ENCODE measurements around the gene ROCK2. TPM values are rescaled to one million over a fixed set of nuclear protein-coding genes. Genes with fewer than 3 reads are reported as not detected.

Gene ROCK2
- total RNA-seq, 4 donors from 2014 or later, result 90.0 to 119 (median 101) TPM

DNA sequence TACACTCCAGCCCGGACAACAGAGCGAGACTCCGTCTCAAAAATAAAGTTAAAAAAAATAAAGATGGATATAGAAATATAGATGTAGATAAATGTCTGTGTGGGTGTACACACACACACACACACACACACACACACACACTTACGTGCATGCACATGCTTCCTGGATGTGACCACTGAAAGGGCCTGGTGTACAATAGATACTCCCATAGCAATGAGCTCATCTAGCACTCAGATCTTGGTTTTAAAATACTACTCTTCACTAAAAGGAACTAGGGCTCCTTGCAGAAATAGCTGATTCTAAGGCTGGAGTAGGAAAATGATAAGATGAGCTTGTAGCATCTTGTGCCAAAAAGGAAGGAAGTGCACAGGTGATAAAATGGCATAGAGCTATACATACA lies 39.1 kb downstream of the ROCK2 start:
- 67% methylated on average over 4 of the region's 4 CpGs for WGBS
- intact Hi-C loops (cut with DNase I), result no loop called here
- Histone ChIP-seq H3K9me3 (no peaks in the 10 kb centered on the region), H3K27ac (replicated peaks in 1 of 4) (no peak overlapping the region), H3K4me3 (no peak overlapping the region), H3K36me3 (no peaks in the 10 kb centered on the region), H3K4me1 (peaks cover 24 to 58% (median 41%) of the 10 kb centered on the region in 4 donors), H3K27me3 (no peaks in the 10 kb centered on the region)
- TF ChIP-seq POLR2A (IDR thresholded peaks at IDR 0.05; ENCODE audit: low read depth) (no peak), POLR2AphosphoS5 (IDR thresholded peaks at IDR 0.05) (no peak), CTCF (IDR thresholded peaks at IDR 0.05) (no peak), EP300 (IDR thresholded peaks at IDR 0.05) (no peak)
- no peak for DNase-seq (ENCODE audit: extremely low spot score)

DNA sequence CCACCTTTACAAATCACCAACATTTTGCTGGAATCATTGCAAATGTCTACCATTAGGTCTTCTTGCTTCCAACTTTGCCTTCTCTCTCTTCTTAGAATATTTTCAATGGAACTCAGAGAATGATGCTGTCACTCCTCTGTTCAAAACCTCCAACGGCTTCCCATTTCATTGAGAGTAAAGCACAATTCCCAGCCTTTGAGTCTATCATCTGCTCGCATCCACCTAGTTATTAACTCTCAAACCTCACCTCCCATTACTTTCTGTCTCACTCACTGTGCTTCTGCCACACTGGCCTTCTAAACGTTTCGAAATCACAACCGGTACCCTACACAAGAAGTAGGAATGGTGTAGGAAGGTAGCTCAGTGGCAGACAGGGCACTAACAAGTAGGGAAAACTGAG lies 40.0 kb downstream of the ROCK2 start:
- no peaks in the 10 kb centered on the region for H3K36me3 ChIP-seq
- no peak for DNase-seq (ENCODE audit: extremely low spot score)
- no peak overlapping the region for H3K27ac ChIP-seq (replicated peaks in 1 of 4)
- WGBS, result 90% methylated on average over 5 of the region's 5 CpGs
- intact Hi-C loops (cut with DNase I), result no loop called here
- no peaks in the 10 kb centered on the region for H3K9me3 ChIP-seq
- peaks cover 22 to 50% (median 37%) of the 10 kb centered on the region in 4 donors for H3K4me1 ChIP-seq
- TF ChIP-seq CTCF (IDR thresholded peaks at IDR 0.05), result no peak
- TF ChIP-seq EP300 (IDR thresholded peaks at IDR 0.05), result no peak
- no peak overlapping the region for H3K4me3 ChIP-seq
- H3K27me3 ChIP-seq, result no peaks in the 10 kb centered on the region

DNA sequence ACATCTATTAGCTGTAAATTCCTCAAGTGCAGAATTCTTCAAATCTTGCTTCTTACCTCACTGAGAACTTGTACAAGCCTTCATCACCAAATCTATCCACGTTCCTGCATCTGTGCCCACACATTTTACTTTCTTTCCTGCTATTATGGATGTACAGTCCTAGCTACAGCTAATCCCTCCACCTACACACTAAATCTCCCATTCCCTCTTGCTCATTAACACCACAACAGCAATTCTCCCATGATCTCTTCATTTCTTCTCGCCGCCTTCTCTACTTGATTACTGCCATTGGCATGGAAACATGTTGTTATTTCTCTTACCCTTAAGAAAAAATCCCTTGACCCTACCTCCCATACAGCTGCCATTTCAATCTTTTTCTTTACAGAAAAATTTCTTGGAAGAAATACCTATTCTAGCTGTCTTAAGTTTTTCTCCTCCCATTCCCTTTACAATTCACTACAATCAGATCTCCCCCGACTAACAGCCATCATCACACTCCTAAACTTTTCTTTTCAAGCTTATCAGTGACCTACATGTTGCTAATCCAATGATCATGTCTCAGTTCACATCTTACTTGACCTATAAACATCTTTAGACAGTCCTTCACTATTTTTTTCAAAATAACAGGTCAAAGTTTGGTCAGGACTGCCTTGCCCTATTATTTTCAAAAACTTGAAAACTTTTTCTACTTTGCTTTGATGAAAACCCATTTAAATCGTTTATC lies 41.0 kb downstream of the ROCK2 start:
- DNase-seq (ENCODE audit: extremely low spot score), result no peak
- H3K27me3 ChIP-seq, result no peaks in the 10 kb centered on the region
- TF ChIP-seq EP300 (IDR thresholded peaks at IDR 0.05), result no peak
- TF ChIP-seq POLR2A (IDR thresholded peaks at IDR 0.05; ENCODE audit: low read depth), result no peak
- no peak for TF ChIP-seq POLR2AphosphoS5 (IDR thresholded peaks at IDR 0.05)
- TF ChIP-seq CTCF (IDR thresholded peaks at IDR 0.05), result no peak
- no peak overlapping the region for H3K27ac ChIP-seq (replicated peaks in 1 of 4)
- peaks cover 28 to 48% (median 40%) of the 10 kb centered on the region in 4 donors for H3K4me1 ChIP-seq
- 84% methylated on average over 5 of the region's 5 CpGs for WGBS
- no peaks in the 10 kb centered on the region for H3K9me3 ChIP-seq
- H3K4me3 ChIP-seq, result no peak overlapping the region
- intact Hi-C loops (cut with DNase I), result no loop called here
- no peaks in the 10 kb centered on the region for H3K36me3 ChIP-seq

GRCh38 chr2:11299439-11299838 lies 45.0 kb downstream of the ROCK2 start:
- Histone ChIP-seq H3K4me1 (peaks cover 11 to 38% (median 33%) of the 10 kb centered on the region in 4 donors), H3K4me3 (no peak overlapping the region), H3K27me3 (no peaks in the 10 kb centered on the region), H3K36me3 (no peaks in the 10 kb centered on the region), H3K9me3 (no peaks in the 10 kb centered on the region), H3K27ac (replicated peaks in 1 of 4) (no peak overlapping the region)
- 88% methylated on average over 6 of the region's 6 CpGs for WGBS
- DNase-seq (ENCODE audit: extremely low spot score), result no peak
- TF ChIP-seq POLR2A (IDR thresholded peaks at IDR 0.05; ENCODE audit: low read depth) (no peak), POLR2AphosphoS5 (IDR thresholded peaks at IDR 0.05) (no peak), EP300 (IDR thresholded peaks at IDR 0.05) (no peak), CTCF (IDR thresholded peaks at IDR 0.05) (no peak)
- intact Hi-C loops (cut with DNase I), result no loop called here

- Histone ChIP-seq H3K4me1 (peaks cover 7 to 38% (median 28%) of the 10 kb centered on the region in 4 donors), H3K4me3 (no peak overlapping the region), H3K27ac (replicated peaks in 1 of 4) (no peak overlapping the region), H3K36me3 (no peaks in the 10 kb centered on the region), H3K9me3 (no peaks in the 10 kb centered on the region), H3K27me3 (no peaks in the 10 kb centered on the region)
- 37% methylated on average over 3 of the region's 3 CpGs for WGBS
- intact Hi-C loops (cut with DNase I), result no loop called here
- no peak for DNase-seq (ENCODE audit: extremely low spot score)
- no peak for TF ChIP-seq EP300 (IDR thresholded peaks at IDR 0.05)
- no peak for TF ChIP-seq CTCF (IDR thresholded peaks at IDR 0.05)
These were observed 45.8 kb downstream of the ROCK2 start for GRCh38 chr2:11298592-11298991.
